Keratinocyte (primary cell): ENCODE measurements around the gene CMSS1. TPM values are rescaled to one million over a fixed set of nuclear protein-coding genes. Genes with fewer than 3 reads are reported as not detected.

Experiments
- DNase-seq: peaks from one replicate; pipeline ENCODE4 v3.0.0-alpha.2; 2011; ENCODE audit warnings: low read depth, missing footprints, low spot score
- FAIRE-seq: peaks from 2 replicates; lab custom pipeline; 2011; peaks lifted over from hg19 to GRCh38; lab: Jason Lieb, UNC
- H2AFZ ChIP-seq: 2 replicates; pipeline ENCODE4 v1.6.0; 2012; ENCODE audit warnings: low read length, control low read depth, inconsistent platforms; ENCODE audit not compliant: control insufficient read depth
- H3K27ac ChIP-seq: 2 replicates; pipeline ENCODE4 v1.5.1; 2011; ENCODE audit warnings: low read length; ENCODE audit not compliant: control insufficient read depth, insufficient read depth
- H3K27me3 ChIP-seq: 3 replicates; pipeline ENCODE4 v1.6.0; 2011; ENCODE audit warnings: low read length; ENCODE audit not compliant: control insufficient read depth, insufficient read depth; ENCODE audit errors: extremely low read depth
- H3K36me3 ChIP-seq, 2 experiments: 2 replicates in 1 of 2; 3 replicates in 1 of 2; pipeline ENCODE4 v1.5.1; 2011; ENCODE audit warnings: low read length in 2 of 2, mild to moderate bottlenecking in 1 of 2; ENCODE audit not compliant: control insufficient read depth in 2 of 2, insufficient read depth in 2 of 2; ENCODE audit errors: extremely low read depth in 1 of 2
- H3K4me1 ChIP-seq: 3 replicates; pipeline ENCODE4 v1.5.1; 2011; ENCODE audit warnings: low read length; ENCODE audit not compliant: control insufficient read depth, insufficient read depth; ENCODE audit errors: extremely low read depth
- H3K4me2 ChIP-seq: 3 replicates; pipeline ENCODE4 v1.6.0; 2011; ENCODE audit warnings: low read depth, low read length; ENCODE audit not compliant: control insufficient read depth, insufficient read depth; ENCODE audit errors: extremely low read depth
- H3K4me3 ChIP-seq, 3 experiments: fragments of 200-600 bp in 1 of 3; sonication (generic) in 1 of 3; 2 replicates in 2 of 3; 3 replicates in 1 of 3; pipeline ENCODE4 v1.5.1; 2011 to 2016; ENCODE audit warnings: low read length in 3 of 3, mild to moderate bottlenecking in 3 of 3, control low read depth in 2 of 3, inconsistent platforms in 1 of 3, low read depth in 1 of 3, mixed read lengths in 1 of 3, mixed run types in 1 of 3, moderate library complexity in 1 of 3; ENCODE audit not compliant: control insufficient read depth in 2 of 3, insufficient read depth in 2 of 3; ENCODE audit errors: extremely low read depth in 1 of 3
- H3K79me2 ChIP-seq: 2 replicates; pipeline ENCODE4 v1.6.0; 2012; ENCODE audit warnings: low read length; ENCODE audit not compliant: control insufficient read depth, insufficient read depth
- H3K9ac ChIP-seq: 3 replicates; pipeline ENCODE4 v1.6.0; 2011; ENCODE audit warnings: low read length; ENCODE audit not compliant: control insufficient read depth, insufficient read depth; ENCODE audit errors: extremely low read depth
- H3K9me1 ChIP-seq: 3 replicates; pipeline ENCODE4 v1.6.0; 2011; ENCODE audit warnings: low read length; ENCODE audit not compliant: control insufficient read depth, insufficient read depth; ENCODE audit errors: extremely low read depth
- H3K9me3 ChIP-seq: 2 replicates; pipeline ENCODE4 v1.5.1; 2012; ENCODE audit warnings: low read depth, low read length; ENCODE audit not compliant: control insufficient read depth
- H4K20me1 ChIP-seq: 3 replicates; pipeline ENCODE4 v1.6.0; 2011; ENCODE audit warnings: low read length; ENCODE audit not compliant: control insufficient read depth, insufficient read depth; ENCODE audit errors: extremely low read depth
- CTCF ChIP-seq, 3 experiments: IDR thresholded peaks in 1 of 3; conservative IDR thresholded peaks in 1 of 3; optimal IDR thresholded peaks in 1 of 3; 2 replicates in 2 of 3; 3 replicates in 1 of 3; pipeline versions ENCODE3 to v1.5.1; 2011; ENCODE audit warnings: low read length in 3 of 3, mild to moderate bottlenecking in 3 of 3, moderate library complexity in 2 of 3, control low read depth in 1 of 3, inconsistent platforms in 1 of 3; ENCODE audit not compliant: insufficient read depth in 2 of 3; ENCODE audit errors: extremely low read depth in 1 of 3
- EZH2 ChIP-seq: IDR thresholded peaks from one replicate; pipeline ENCODE4 v1.6.1; 2012; ENCODE audit warnings: inconsistent platforms, mild to moderate bottlenecking, low read length, moderate library complexity
- dilution Hi-C: fragments of 300-500 bp; cut with MboI; formaldehyde crosslinking; loops from one replicate; pipeline ENCODE4 v1.7.0; 2020; ENCODE audit warnings: low sequenced_read_pairs; ENCODE audit not compliant: extremely low pct_ligation_motif_present
- polyA plus RNA-seq, 5 experiments: library from polyadenylated mRNA; depleted of rRNA in 3 of 5; stranded (reverse) in 3 of 5; stranded (forward) in 1 of 5; unstranded in 1 of 5; fragments of >200 nt; gene quantifications; 1 replicate in 1 of 5; 2 replicates in 3 of 5; 3 replicates in 1 of 5; pipeline versions ENCODE4 v1.2.1 to v1.2.3, GENCODE V29; 2011 to 2012; ENCODE audit warnings: missing spikeins in 2 of 5, low read depth in 1 of 5, low replicate concordance in 1 of 5

CMSS1 gene
- polyA plus RNA-seq, 1 donor (not counting 4 experiments of a cell fraction or from before 2014, with no cell fraction given), result 37.2 TPM

GRCh38 chr3:99789011-99789721, 28.5 kb upstream of the CMSS1 start:
- H3K9me1 ChIP-seq, result no peaks in the 10 kb centered on the region
- TF ChIP-seq CTCF (optimal IDR thresholded peaks at IDR 0.05 in 1 of 3, IDR thresholded peaks at IDR 0.05 in 1 of 3, conservative IDR thresholded peaks at IDR 0.05 in 1 of 3; ENCODE audit: extremely low read depth in 1 of 3, insufficient read depth in 2 of 3, low read length in 3 of 3), result peak; percentile 72 to 78 (median 75)
- TF ChIP-seq EZH2, result no peak
- no peaks in the 10 kb centered on the region for H3K4me1 ChIP-seq
- peak; percentile 84 for FAIRE-seq
- H3K27me3 ChIP-seq, result no peaks in the 10 kb centered on the region
- dilution Hi-C loops, result no loop called here
- DNase-seq, result no peak
- peaks cover 0 to 2% of the 10 kb centered on the region in 2 experiments for H3K36me3 ChIP-seq
- H3K27ac ChIP-seq, result no peak overlapping the region
- no peak overlapping the region for H3K4me3 ChIP-seq
- no peaks in the 10 kb centered on the region for H3K9me3 ChIP-seq
- no peak overlapping the region for H2AFZ ChIP-seq
- no peak overlapping the region for H3K9ac ChIP-seq
- H3K4me2 ChIP-seq, result no peak overlapping the region
- H3K79me2 ChIP-seq, result no peaks in the 10 kb centered on the region
- H4K20me1 ChIP-seq, result no peaks in the 10 kb centered on the region

- no peak overlapping the region for H3K4me2 ChIP-seq
- H3K27ac ChIP-seq, result no peak overlapping the region
- no peaks in the 10 kb centered on the region for H3K4me1 ChIP-seq
- H3K79me2 ChIP-seq, result no peaks in the 10 kb centered on the region
- no peaks in the 10 kb centered on the region for H3K27me3 ChIP-seq
- FAIRE-seq (no peak), DNase-seq (no peak)
- no peaks in the 10 kb centered on the region for H4K20me1 ChIP-seq
- no peak overlapping the region for H3K9ac ChIP-seq
- H3K4me3 ChIP-seq, result no peak overlapping the region
- dilution Hi-C loops, result no loop called here
- no peak for TF ChIP-seq CTCF (optimal IDR thresholded peaks at IDR 0.05 in 1 of 3, IDR thresholded peaks at IDR 0.05 in 1 of 3, conservative IDR thresholded peaks at IDR 0.05 in 1 of 3; ENCODE audit: extremely low read depth in 1 of 3, insufficient read depth in 2 of 3, low read length in 3 of 3)
- TF ChIP-seq EZH2, result no peak
- no peak overlapping the region for H2AFZ ChIP-seq
- H3K9me3 ChIP-seq, result no peaks in the 10 kb centered on the region
- H3K9me1 ChIP-seq, result no peaks in the 10 kb centered on the region
- H3K36me3 ChIP-seq, result peaks cover 0 to 10% of the 10 kb centered on the region in 2 experiments
Measured at GRCh38 chr3:99794485-99794884, 23.2 kb upstream of the CMSS1 start.
